Loucy (cell line): ENCODE results near the gene CDH13.

Experiments used
- CTCF ChIP-seq: fragments of 200-600 bp; sonication (generic); conservative IDR thresholded peaks from 2 replicates; pipeline ENCODE4 v1.5.1; 2014; ENCODE audit warnings: mild to moderate bottlenecking, antibody characterized with exemption, low read length
- EZH2phosphoT487 ChIP-seq: fragments of 200-600 bp; IDR thresholded peaks from 2 replicates; pipeline ENCODE4 v1.6.1; 2018; ENCODE audit warnings: antibody characterized with exemption, mild to moderate bottlenecking, moderate library complexity, borderline replicate concordance

GRCh38 chr16:82776470-82777146 lies 149.8 kb downstream of the CDH13 start:
- TF ChIP-seq CTCF (no peak), EZH2phosphoT487 (no peak)
